Measurements from ENCODE around the gene KMT2B. TPM values are rescaled to one million over a fixed set of nuclear protein-coding genes. Genes with fewer than 3 reads are reported as not detected.
A peak's percentile ranks its signal among the peaks of the same experiment; 100 is the strongest.

KMT2B gene
- polyA plus RNA-seq, 2 of the 4 experiments (the other 2 are of a cell fraction): 17.8 to 39.4 TPM

- H3K4me1 ChIP-seq: peaks cover 30% of the 10 kb centered on the region
- FAIRE-seq (no peak), DNase-seq (ENCODE audit: low read depth in 1 of 2, low spot score in 1 of 2) (no peak), ATAC-seq (no peak)
- TF ChIP-seq PHF8 (IDR thresholded peaks at IDR 0.05; ENCODE audit: borderline replicate concordance, low read depth): no peak
- TF ChIP-seq ATOH8 (CRISPR knock-in tag; IDR thresholded peaks at IDR 0.05; ENCODE audit: low read depth): no peak
- no peak for TF ChIP-seq RNF2 (IDR thresholded peaks at IDR 0.05; ENCODE audit: borderline replicate concordance, low read depth)
- no peak for TF ChIP-seq HOXA7 (CRISPR knock-in tag; IDR thresholded peaks at IDR 0.05)
- no peak for TF ChIP-seq EP300 (IDR thresholded peaks at IDR 0.05)
- no peak for TF ChIP-seq JUN (IDR thresholded peaks at IDR 0.05)
- no peak for TF ChIP-seq BHLHE40 (IDR thresholded peaks at IDR 0.05; ENCODE audit: low read depth, low read length)
- TF ChIP-seq NR3C1 (IDR thresholded peaks at IDR 0.05): no peak
- TF ChIP-seq CEBPB (IDR thresholded peaks at IDR 0.05): no peak
- no peak for TF ChIP-seq EHF (CRISPR knock-in tag; IDR thresholded peaks at IDR 0.05)
- no peak for TF ChIP-seq HDAC2 (IDR thresholded peaks at IDR 0.05)
- no peak for TF ChIP-seq RCOR1 (IDR thresholded peaks at IDR 0.05; ENCODE audit: low read depth, low read length)
- no peak for TF ChIP-seq RARB (CRISPR knock-in tag; IDR thresholded peaks at IDR 0.05)
- TF ChIP-seq NFE2L2 (conservative IDR thresholded peaks at IDR 0.05; ENCODE audit: low read length): no peak
- TF ChIP-seq E2F6 (IDR thresholded peaks at IDR 0.05; ENCODE audit: borderline replicate concordance, low read depth): no peak
- no peak for TF ChIP-seq KDM1A (IDR thresholded peaks at IDR 0.05; ENCODE audit: low read depth)
- TF ChIP-seq ZC3H11A (IDR thresholded peaks at IDR 0.05): no peak
- no peak for TF ChIP-seq JUNB (IDR thresholded peaks at IDR 0.05)
- TF ChIP-seq KDM5A (IDR thresholded peaks at IDR 0.05): no peak
- no peak for TF ChIP-seq FOSL2 (IDR thresholded peaks at IDR 0.05)
- no peak for TF ChIP-seq FOSL2 (CRISPR knock-in tag; IDR thresholded peaks at IDR 0.05)
- ChIA-PET CTCF (interaction anchor here (0.6 to 1.3 kb wide), 5 partner anchors 11 to 131 kb away, joined by 3 to 4 read pairs (median 3); no protein-coding TSS in a partner anchor), POLR2A (no interaction called here)
- peak within 1 kb of the TSS; percentile 62 to 84 for H3K27ac ChIP-seq
- H3K4me2 ChIP-seq: peak within 1 kb of the TSS; percentile 89
- peak within 1 kb of the TSS; percentile 47; the same call in 2 of the 3 replicates for H3K4me3 ChIP-seq
- whole genome bisulfite sequencing (ENCODE audit: missing lambda C conversion rate): 94% methylated on average over 9 of the region's 9 CpGs
- no peaks in the 10 kb centered on the region for H3K9me3 ChIP-seq
Measured at GRCh38 chr19:35742121-35742724, 24.4 kb downstream of the KMT2B start, which contains the start of gene IGFLR1. TSS of gene IGFLR1 (minus strand) at chr19:35742452. CDS start at chr19:35741180, 1,272 bp downstream.

- 78% methylated on average over 19 of the region's 19 CpGs for WGBS (ENCODE audit: missing lambda C conversion rate)
- CTCF ChIA-PET: interaction anchor here (0.6 to 3.8 kb wide), 19 partner anchors 9 to 310 kb away, joined by 3 to 29 read pairs (median 3); partner anchors contain the start of gene THAP8
- H3K4me3 ChIP-seq: peak overlapping the region; percentile 79; the same call in 2 of the 3 replicates
Measured at GRCh38 chr19:35743640-35744429, 26.0 kb downstream of the KMT2B start.

More at GRCh38 chr19:35743640-35744429, 26.0 kb downstream of the KMT2B start:
- POLR2A ChIA-PET: interaction anchor here (0.8 to 1.7 kb wide), 6 partner anchors 9 to 100 kb away, joined by 3 to 6 read pairs (median 4); partner anchors contain the start of genes COX6B1 and PROSER3
- H3K4me2 ChIP-seq: peak overlapping the region; percentile 80
- FAIRE-seq (no peak), DNase-seq (ENCODE audit: low read depth in 1 of 2, low spot score in 1 of 2) (no peak), ATAC-seq (no peak)
- no peaks in the 10 kb centered on the region for H3K9me3 ChIP-seq
- TF ChIP-seq RAD21 (conservative IDR thresholded peaks at IDR 0.05 in 1 of 2, IDR thresholded peaks at IDR 0.05 in 1 of 2) (no peak), HES2 (IDR thresholded peaks at IDR 0.05) (no peak), MYC (IDR thresholded peaks at IDR 0.05; ENCODE audit: borderline replicate concordance, low read length) (no peak), CBX2 (IDR thresholded peaks at IDR 0.05; ENCODE audit: borderline replicate concordance, low read depth) (no peak), CEBPB (IDR thresholded peaks at IDR 0.05) (no peak), CHD4 (IDR thresholded peaks at IDR 0.05; ENCODE audit: borderline replicate concordance) (no peak), RNF2 (IDR thresholded peaks at IDR 0.05; ENCODE audit: borderline replicate concordance, low read depth) (no peak), RARB (CRISPR knock-in tag; IDR thresholded peaks at IDR 0.05) (no peak)
- H3K4me1 ChIP-seq: peaks cover 36% of the 10 kb centered on the region
- H3K27ac ChIP-seq: peak overlapping the region in 1 of 2 experiments; percentile 93; a peak in 2 of 6 replicates

Data from A549 (cell line).